IMR-90 (cell line): ENCODE results near the gene CRIM1. TPM values are rescaled to one million over a fixed set of nuclear protein-coding genes. Genes with fewer than 3 reads are reported as not detected.

Experiments
- ATAC-seq: fragments of 200-7000 bp; cut with Tn5 transposase; 2 replicates; pipeline ENCODE4 v1.9.1; 2020; ENCODE audit warnings: low read depth, mild to moderate bottlenecking, moderate library complexity
- BruUV-seq: library from RNA; stranded (reverse); fragments of 400-500 nt; replicated peaks from 2 replicates; lab custom pipeline; 2021; lab: Mats Ljungman, UMichigan
- CTCF ChIA-PET: fragments of 300-600 bp; formaldehyde crosslinking; extraction: SDS; loops from one replicate; lab custom pipeline; 2021; ENCODE audit warnings: antibody characterized with exemption; lab: Yijun Ruan, JAX
- POLR2A ChIA-PET: fragments of 300-600 bp; sonication (Branson Sonifier 250); formaldehyde crosslinking; loops from one replicate; lab custom pipeline; 2022; ENCODE audit warnings: antibody characterized with exemption; ENCODE audit not compliant: unreplicated experiment; lab: Charles Lee
- DNase-seq: peaks from one replicate; pipeline ENCODE4 v3.0.0; 2013
- H2AFZ ChIP-seq: replicated peaks from 2 replicates; pipeline ENCODE3; 2013; ENCODE audit warnings: low read length, mild to moderate bottlenecking; ENCODE audit not compliant: poor library complexity
- H2AK5ac ChIP-seq: 2 replicates; pipeline ENCODE4 v1.6.1; 2013; ENCODE audit warnings: low read depth, low read length, inconsistent platforms
- H2AK9ac ChIP-seq: replicated peaks from 2 replicates; pipeline ENCODE3; 2013; ENCODE audit warnings: mild to moderate bottlenecking, low read depth, low read length, moderate library complexity; ENCODE audit not compliant: poor library complexity
- H2BK120ac ChIP-seq: 2 replicates; pipeline ENCODE4 v1.6.1; 2013; ENCODE audit warnings: low read depth, low read length, inconsistent platforms
- H2BK15ac ChIP-seq: 3 replicates; pipeline ENCODE4 v1.6.1; 2013; ENCODE audit warnings: low read depth, low read length, inconsistent platforms
- H2BK20ac ChIP-seq: 2 replicates; pipeline ENCODE4 v1.6.1; 2013; ENCODE audit warnings: low read depth, mild to moderate bottlenecking, inconsistent platforms, low read length, moderate library complexity
- H2BK5ac ChIP-seq: 2 replicates; pipeline ENCODE4 v1.6.1; 2013; ENCODE audit warnings: mild to moderate bottlenecking, low read depth, low read length, inconsistent platforms; ENCODE audit not compliant: poor library complexity, severe bottlenecking
- H3K14ac ChIP-seq: replicated peaks from 2 replicates; pipeline ENCODE4 v1.6.1; 2013; ENCODE audit warnings: low read depth, low read length, inconsistent platforms
- H3K18ac ChIP-seq: 2 replicates; pipeline ENCODE4 v1.6.1; 2013; ENCODE audit warnings: low read depth, low read length, control low read depth
- H3K23ac ChIP-seq: 2 replicates; pipeline ENCODE4 v1.6.1; 2013; ENCODE audit warnings: low read depth, low read length, inconsistent platforms
- H3K27ac ChIP-seq: 2 replicates; pipeline ENCODE4 v1.5.1; 2013; ENCODE audit warnings: mild to moderate bottlenecking, control low read depth, low read length; ENCODE audit not compliant: insufficient read depth
- H3K27me3 ChIP-seq: 2 replicates; pipeline ENCODE4 v1.6.1; 2013; ENCODE audit warnings: low read length; ENCODE audit not compliant: control insufficient read depth, insufficient read depth
- H3K36me3 ChIP-seq: 2 replicates; pipeline ENCODE4 v1.6.1; 2013; ENCODE audit warnings: low read length, mixed read lengths; ENCODE audit not compliant: control insufficient read depth, insufficient read depth
- H3K4ac ChIP-seq: 2 replicates; pipeline ENCODE4 v1.6.1; 2013; ENCODE audit warnings: low read depth, low read length, inconsistent platforms
- H3K4me1 ChIP-seq: 2 replicates; pipeline ENCODE4 v1.6.1; 2013; ENCODE audit warnings: low read length, mixed read lengths; ENCODE audit not compliant: control insufficient read depth, insufficient read depth
- H3K4me2 ChIP-seq: 2 replicates; pipeline ENCODE4 v1.6.1; 2013; ENCODE audit warnings: low read depth, mild to moderate bottlenecking, control low read depth, low read length, moderate library complexity
- H3K4me3 ChIP-seq: 2 replicates; pipeline ENCODE4 v1.5.1; 2013; ENCODE audit warnings: low read depth, mild to moderate bottlenecking, control low read depth, low read length, moderate library complexity; ENCODE audit not compliant: insufficient read depth
- H3K56ac ChIP-seq: 2 replicates; pipeline ENCODE4 v1.6.1; 2013; ENCODE audit warnings: low read length, inconsistent platforms; ENCODE audit not compliant: insufficient read depth; ENCODE audit errors: extremely low read depth
- H3K79me1 ChIP-seq, 2 experiments: 2 replicates each; pipeline ENCODE4 v1.6.1; 2013; ENCODE audit warnings: low read length in 2 of 2, inconsistent platforms in 1 of 2, low read depth in 1 of 2
- H3K9ac ChIP-seq: 2 replicates; pipeline ENCODE4 v1.6.1; 2013; ENCODE audit warnings: low read depth, low read length, control low read depth
- H3K9me1 ChIP-seq: 2 replicates; pipeline ENCODE4 v1.6.1; 2013; ENCODE audit warnings: low read length, inconsistent platforms; ENCODE audit not compliant: insufficient read depth
- H3K9me3 ChIP-seq: 2 replicates; pipeline ENCODE4 v1.6.1; 2013; ENCODE audit warnings: low read length; ENCODE audit not compliant: control insufficient read depth, insufficient read depth
- H4K20me1 ChIP-seq: 2 replicates; pipeline ENCODE4 v1.6.1; 2013; ENCODE audit warnings: low read length, inconsistent platforms; ENCODE audit not compliant: insufficient read depth
- H4K5ac ChIP-seq: 2 replicates; pipeline ENCODE4 v1.6.1; 2013; ENCODE audit warnings: mild to moderate bottlenecking, low read depth, low read length, control low read depth
- H4K8ac ChIP-seq, 2 experiments: 2 replicates each; pipeline ENCODE4 v1.6.1; 2013; ENCODE audit warnings: low read depth in 2 of 2, low read length in 2 of 2, control low read depth in 1 of 2, inconsistent platforms in 1 of 2
- H4K91ac ChIP-seq: 2 replicates; pipeline ENCODE4 v1.6.1; 2013; ENCODE audit warnings: low read depth, low read length, inconsistent platforms; ENCODE audit not compliant: insufficient read depth
- CEBPB ChIP-seq: IDR thresholded peaks from 2 replicates; pipeline ENCODE4 v1.6.1; 2012; ENCODE audit warnings: low read depth, low read length, improper control_type of control experiment
- CHD1 ChIP-seq: IDR thresholded peaks from 2 replicates; pipeline ENCODE4 v1.6.1; 2012; ENCODE audit warnings: low read depth, low read length, improper control_type of control experiment
- FOS ChIP-seq: fragments of 150-350 bp; IDR thresholded peaks from 2 replicates; pipeline ENCODE4 v1.6.1; 2016; ENCODE audit warnings: low read depth, low read length
- MAZ ChIP-seq: IDR thresholded peaks from 2 replicates; pipeline ENCODE4 v1.6.1; 2012; ENCODE audit warnings: low read depth, mild to moderate bottlenecking, low read length, improper control_type of control experiment, moderate library complexity, borderline replicate concordance
- NFE2L2 ChIP-seq: fragments of 150-350 bp; IDR thresholded peaks from 2 replicates; pipeline ENCODE4 v1.6.1; 2016; ENCODE audit warnings: low read depth, mild to moderate bottlenecking, low read length
- RAD21 ChIP-seq: IDR thresholded peaks from 2 replicates; pipeline ENCODE4 v1.6.1; 2012; ENCODE audit warnings: low read length, improper control_type of control experiment
- RFX5 ChIP-seq: IDR thresholded peaks from 2 replicates; pipeline ENCODE4 v1.8.0; 2012; ENCODE audit warnings: low read depth, mild to moderate bottlenecking, low read length, moderate library complexity
- SMC3 ChIP-seq: fragments of 150-350 bp; IDR thresholded peaks from 2 replicates; pipeline ENCODE4 v1.6.1; 2016; ENCODE audit warnings: low read depth, mild to moderate bottlenecking, antibody characterized with exemption, low read length, moderate library complexity
- WGBS, 2 experiments: methylation state at CpG; one replicate each; pipeline versions ENCODE4 v1.1.5 to v1.1.7; 2013; ENCODE audit warnings: missing lambda C conversion rate in 2 of 2; ENCODE audit not compliant: insufficient read length in 1 of 2; ENCODE audit errors: extremely low coverage in 2 of 2; 5-methylcytosine and 5-hydroxymethylcytosine counted together
- dilution Hi-C: fragments of 300-500 bp; cut with HindIII; formaldehyde crosslinking; loops from one replicate; pipeline ENCODE4 v1.14.3; 2018; ENCODE audit warnings: low sequenced_read_pairs; ENCODE audit not compliant: unreplicated experiment
- in situ Hi-C: fragments of 300-500 bp; cut with MboI; formaldehyde crosslinking; loops from 3 replicates; pipeline ENCODE4 v1.14.3; 2019; ENCODE audit warnings: low sequenced_read_pairs, inconsistent platforms, mixed read lengths
- intact Hi-C: fragments of 100-400 bp; cut with micrococcal nuclease; formaldehyde crosslinking; loops from 2 replicates; pipeline ENCODE4 v1.10.0; 2022
- polyA plus RNA-seq, 3 experiments: library from polyadenylated mRNA; depleted of rRNA; stranded (reverse); fragments of >200 nt; gene quantifications; 2 replicates each; pipeline ENCODE4 v1.2.3, GENCODE V29; 2012; ENCODE audit warnings: low replicate concordance in 1 of 3
- total RNA-seq: library from RNA; depleted of rRNA; stranded (reverse); fragments of >200 nt; gene quantifications from 2 replicates; pipeline ENCODE4 v1.2.3, GENCODE V29; 2012
- TF ChIP-seq, protein P1 (sequence below): fragments of 150-350 bp; IDR thresholded peaks from 2 replicates; pipeline ENCODE4 v1.6.1; 2017; ENCODE audit warnings: mild to moderate bottlenecking, antibody characterized with exemption, low read length, low read depth

Gene CRIM1
- total and polyA plus RNA-seq, 2 of the 4 experiments (the other 2 are of a cell fraction), result 285 to 490 TPM

DNA sequence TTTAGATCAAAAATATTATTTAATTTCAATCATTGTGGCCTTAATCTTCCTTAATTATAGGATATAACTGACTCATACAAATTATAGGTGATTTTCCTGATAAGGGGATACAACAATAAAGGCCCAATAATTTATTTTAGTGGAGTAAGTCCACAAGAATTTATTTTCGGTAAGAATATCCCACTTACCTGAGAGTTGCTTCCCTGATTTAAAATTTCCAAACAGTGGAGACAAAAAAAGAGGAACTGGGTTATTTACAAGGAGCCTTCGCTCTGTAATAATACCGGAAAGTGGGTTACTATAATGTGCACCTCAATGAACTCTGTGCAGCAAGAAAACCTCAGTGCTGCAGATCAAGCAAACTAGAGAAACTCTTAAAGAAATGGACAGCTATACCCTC is 200.2 kb downstream of the CRIM1 start:
- no peak overlapping the region for H2AK9ac ChIP-seq
- H4K5ac ChIP-seq, result peak overlapping the region; percentile 35; the same call in 1 of the 2 replicates
- H3K9ac ChIP-seq, result no peak overlapping the region
- H3K9me3 ChIP-seq, result no peaks in the 10 kb centered on the region
- peak overlapping the region; percentile 92 for H2BK120ac ChIP-seq
- H3K9me1 ChIP-seq, result 0 out of 2 replicates have a peak, but pooled peaks cover 2% of the 10 kb centered on the region
- peak overlapping the region; percentile 68 to 88; a peak in 1 of 4 replicates for H4K8ac ChIP-seq
- intact Hi-C loops, result no loop called here
- H3K4me2 ChIP-seq, result no peak overlapping the region
- no TSS peak for BruUV-seq
- TF ChIP-seq MAZ (no peak), CEBPB (no peak), RAD21 (no peak), NFE2L2 (no peak), SMC3 (no peak), RFX5 (no peak), CHD1 (no peak), FOS (no peak)
- TF ChIP-seq, protein P1, sequence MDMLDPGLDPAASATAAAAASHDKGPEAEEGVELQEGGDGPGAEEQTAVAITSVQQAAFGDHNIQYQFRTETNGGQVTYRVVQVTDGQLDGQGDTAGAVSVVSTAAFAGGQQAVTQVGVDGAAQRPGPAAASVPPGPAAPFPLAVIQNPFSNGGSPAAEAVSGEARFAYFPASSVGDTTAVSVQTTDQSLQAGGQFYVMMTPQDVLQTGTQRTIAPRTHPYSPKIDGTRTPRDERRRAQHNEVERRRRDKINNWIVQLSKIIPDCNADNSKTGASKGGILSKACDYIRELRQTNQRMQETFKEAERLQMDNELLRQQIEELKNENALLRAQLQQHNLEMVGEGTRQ, result no peak
- ATAC-seq (no peak), DNase-seq (no peak)
- ChIA-PET CTCF (interaction anchor here (0.6 to 1.3 kb wide), 3 partner anchors 10 to 207 kb away, joined by 3 to 4 read pairs (median 3); no protein-coding TSS in a partner anchor), POLR2A (no interaction called here)
- no peak overlapping the region; the same call in 1 of the 2 replicates for H3K27ac ChIP-seq
- H3K36me3 ChIP-seq, result peaks cover 25% of the 10 kb centered on the region
- H3K79me1 ChIP-seq, result peaks cover 24 to 28% of the 10 kb centered on the region in 2 experiments
- no peaks in the 10 kb centered on the region for H3K27me3 ChIP-seq
- WGBS, 2 experiments, result 100% methylated on average over 2 of the region's 3 CpGs; no CpG with 5 or more reads in 1 of the 2 experiments
- H3K4me1 ChIP-seq, result peaks cover 10% of the 10 kb centered on the region
- dilution Hi-C loops, result no loop called here
- H2BK20ac ChIP-seq, result peak overlapping the region; percentile 77
- H2AK5ac ChIP-seq, result no peak overlapping the region
- in situ Hi-C loops, result loop anchor here (10.0 kb wide), 1 partner anchor 109 kb away; no protein-coding TSS in a partner anchor
- peak overlapping the region; percentile 36; the same call in 1 of the 2 replicates for H3K23ac ChIP-seq
- H4K91ac ChIP-seq, result peak overlapping the region; percentile 29
- H4K20me1 ChIP-seq, result no peaks in the 10 kb centered on the region
- no peak overlapping the region for H3K4me3 ChIP-seq
- H3K14ac ChIP-seq, result peak overlapping the region; percentile 10; the same call in 1 of the 2 replicates
- H2BK5ac ChIP-seq, result peak overlapping the region; percentile 91
- H2BK15ac ChIP-seq, result 0 out of 3 replicates have a peak overlapping the region, but pooled peaks have one; percentile 1
- H2AFZ ChIP-seq, result no peak overlapping the region
- H3K4ac ChIP-seq, result peak overlapping the region; percentile 69
- peak overlapping the region; percentile 24; the same call in 1 of the 2 replicates for H3K18ac ChIP-seq
- H3K56ac ChIP-seq, result peak overlapping the region; percentile 68; the same call in 1 of the 2 replicates
